ENCODE results near the gene TMEM89.

TMEM89 gene

GRCh38 chr3:48572517-48572916, 49.1 kb downstream of the TMEM89 start:
- no peak for DNase-seq
- Histone ChIP-seq H3K27me3 (replicated peaks; ENCODE audit: control insufficient read depth, insufficient read depth, low read length, poor library complexity, severe bottlenecking) (no peaks in the 10 kb centered on the region), H3K27ac (ENCODE audit: insufficient read depth, low read length, poor library complexity, severe bottlenecking) (no peak overlapping the region), H3K9me3 (ENCODE audit: control insufficient read depth, low read length) (no peaks in the 10 kb centered on the region), H3K4me3 (ENCODE audit: insufficient read depth, low read depth, low read length, poor library complexity, severe bottlenecking) (no peak overlapping the region), H3K4me1 (ENCODE audit: control insufficient read depth, insufficient read depth, low read length, poor library complexity, severe bottlenecking) (no peaks in the 10 kb centered on the region), H3K36me3 (ENCODE audit: control insufficient read depth, insufficient read depth, low read length) (no peaks in the 10 kb centered on the region)

DNA sequence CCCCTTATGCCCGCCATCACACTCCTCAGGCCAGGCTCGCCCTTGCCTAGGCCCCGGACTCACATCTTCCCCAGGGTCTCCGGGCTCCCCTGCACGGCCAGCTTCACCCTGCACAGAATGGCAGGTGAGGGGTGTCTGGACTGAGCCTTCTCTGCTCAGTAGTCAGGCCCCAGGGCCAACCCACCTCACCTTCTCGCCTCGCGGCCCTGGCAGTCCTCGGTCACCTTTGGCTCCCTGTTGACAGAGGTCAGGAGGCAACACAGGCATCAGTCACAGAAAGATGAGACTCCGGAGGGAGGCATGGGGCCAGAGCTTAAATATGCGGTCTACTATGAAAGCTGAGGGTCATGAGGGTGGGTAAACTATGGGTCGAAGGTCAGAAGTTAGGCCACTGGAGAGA, 49.6 kb downstream of the TMEM89 start:
- Histone ChIP-seq H3K27ac (ENCODE audit: insufficient read depth, low read length, poor library complexity, severe bottlenecking) (no peak overlapping the region), H3K9me3 (ENCODE audit: control insufficient read depth, low read length) (no peaks in the 10 kb centered on the region), H3K36me3 (ENCODE audit: control insufficient read depth, insufficient read depth, low read length) (no peaks in the 10 kb centered on the region), H3K27me3 (replicated peaks; ENCODE audit: control insufficient read depth, insufficient read depth, low read length, poor library complexity, severe bottlenecking) (no peaks in the 10 kb centered on the region), H3K4me3 (ENCODE audit: insufficient read depth, low read depth, low read length, poor library complexity, severe bottlenecking) (no peak overlapping the region), H3K4me1 (ENCODE audit: control insufficient read depth, insufficient read depth, low read length, poor library complexity, severe bottlenecking) (no peaks in the 10 kb centered on the region)
- no peak for DNase-seq

Measured in effector memory CD4-positive, alpha-beta T cell (primary cell).